TTC549 (cell line): Measurements from ENCODE around the gene ALG12.

Experiments used
- FAIRE-seq: peaks from 2 replicates; lab custom pipeline; 2012; peaks lifted over from hg19 to GRCh38; lab: Jason Lieb, UNC

ALG12 gene

GRCh38 chr22:49910229-49911155 is 7.7 kb downstream of the ALG12 start:
- no peak for FAIRE-seq

- FAIRE-seq = no peak
Measured at GRCh38 chr22:49909476-49910205, 8.6 kb downstream of the ALG12 start.

GRCh38 chr22:49907807-49908206 is 10.4 kb downstream of the ALG12 start:
- no peak for FAIRE-seq

GRCh38 chr22:49906799-49907290 is 11.4 kb downstream of the ALG12 start:
- FAIRE-seq = no peak

- no peak for FAIRE-seq
Measured at GRCh38 chr22:49906071-49906798, 12.0 kb downstream of the ALG12 start.

GRCh38 chr22:49905465-49905864 is 12.8 kb downstream of the ALG12 start:
- FAIRE-seq = no peak

- FAIRE-seq = no peak
Measured at GRCh38 chr22:49904040-49904369, 14.2 kb downstream of the ALG12 start.

- FAIRE-seq = no peak
Measured at GRCh38 chr22:49903322-49904039, 14.8 kb downstream of the ALG12 start.

- no peak for FAIRE-seq
Measured at GRCh38 chr22:49901457-49901856, 16.8 kb downstream of the ALG12 start.

GRCh38 chr22:49900441-49901230 is 17.6 kb downstream of the ALG12 start:
- FAIRE-seq = no peak

- FAIRE-seq = no peak
Measured at GRCh38 chr22:49899530-49899929, 18.7 kb downstream of the ALG12 start.

- FAIRE-seq = no peak
Measured at GRCh38 chr22:49897015-49897684, 21.1 kb downstream of the ALG12 start.

- no peak for FAIRE-seq
Measured at GRCh38 chr22:49896201-49896600, 22.0 kb downstream of the ALG12 start.

- no peak for FAIRE-seq
Measured at GRCh38 chr22:49894322-49895054, 23.8 kb downstream of the ALG12 start.

- FAIRE-seq = no peak
Measured at GRCh38 chr22:49893025-49893424, 25.2 kb downstream of the ALG12 start.

- FAIRE-seq = no peak
Measured at GRCh38 chr22:49892226-49892899, 25.9 kb downstream of the ALG12 start.

GRCh38 chr22:49889071-49889470 is 29.2 kb downstream of the ALG12 start:
- no peak for FAIRE-seq

- no peak for FAIRE-seq
Measured at GRCh38 chr22:49887702-49888101, 30.5 kb downstream of the ALG12 start.

GRCh38 chr22:49887064-49887451 is 31.2 kb downstream of the ALG12 start:
- no peak for FAIRE-seq
